HL-60 (cell line): ENCODE measurements around the gene ANKS1A.

ENCODE experiments used
- POLR2AphosphoS5 ChIP-seq: IDR thresholded peaks from 2 replicates; pipeline ENCODE4 v1.6.1; 2012; ENCODE audit warnings: low read depth
- TF ChIP-seq, protein P1 (sequence below): IDR thresholded peaks from one replicate; pipeline ENCODE4 v1.5.1; 2011; ENCODE audit warnings: low read length, control low read depth, inconsistent platforms; ENCODE audit not compliant: insufficient read depth
- TF ChIP-seq, protein P2 (sequence below): IDR thresholded peaks from 2 replicates; pipeline ENCODE4 v1.6.1; 2012; ENCODE audit warnings: low read depth; ENCODE audit not compliant: insufficient replicate concordance

DNA sequence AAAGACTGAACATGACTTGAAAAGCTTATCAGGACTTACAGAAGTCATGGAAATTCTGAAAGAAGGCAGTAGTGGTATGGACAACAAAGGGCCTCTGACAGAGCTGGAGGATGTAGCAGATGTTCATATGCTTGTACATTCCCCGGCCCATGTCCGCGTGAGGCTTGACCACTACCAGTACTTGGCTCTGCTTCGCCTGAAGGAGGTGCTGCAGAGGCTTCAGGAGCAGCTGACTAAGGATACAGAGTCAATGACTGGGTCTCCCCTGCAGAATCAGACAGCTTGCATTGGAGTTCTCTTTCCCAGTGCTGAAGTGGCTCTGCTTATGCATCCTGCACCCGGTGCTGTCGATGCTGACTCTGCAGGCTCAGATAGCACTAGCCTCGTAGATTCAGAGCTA, 30.4 kb upstream of the ANKS1A start:
- TF ChIP-seq, protein P1, sequence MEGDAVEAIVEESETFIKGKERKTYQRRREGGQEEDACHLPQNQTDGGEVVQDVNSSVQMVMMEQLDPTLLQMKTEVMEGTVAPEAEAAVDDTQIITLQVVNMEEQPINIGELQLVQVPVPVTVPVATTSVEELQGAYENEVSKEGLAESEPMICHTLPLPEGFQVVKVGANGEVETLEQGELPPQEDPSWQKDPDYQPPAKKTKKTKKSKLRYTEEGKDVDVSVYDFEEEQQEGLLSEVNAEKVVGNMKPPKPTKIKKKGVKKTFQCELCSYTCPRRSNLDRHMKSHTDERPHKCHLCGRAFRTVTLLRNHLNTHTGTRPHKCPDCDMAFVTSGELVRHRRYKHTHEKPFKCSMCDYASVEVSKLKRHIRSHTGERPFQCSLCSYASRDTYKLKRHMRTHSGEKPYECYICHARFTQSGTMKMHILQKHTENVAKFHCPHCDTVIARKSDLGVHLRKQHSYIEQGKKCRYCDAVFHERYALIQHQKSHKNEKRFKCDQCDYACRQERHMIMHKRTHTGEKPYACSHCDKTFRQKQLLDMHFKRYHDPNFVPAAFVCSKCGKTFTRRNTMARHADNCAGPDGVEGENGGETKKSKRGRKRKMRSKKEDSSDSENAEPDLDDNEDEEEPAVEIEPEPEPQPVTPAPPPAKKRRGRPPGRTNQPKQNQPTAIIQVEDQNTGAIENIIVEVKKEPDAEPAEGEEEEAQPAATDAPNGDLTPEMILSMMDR, result no peak
- TF ChIP-seq POLR2AphosphoS5, result no peak
- TF ChIP-seq, protein P2, sequence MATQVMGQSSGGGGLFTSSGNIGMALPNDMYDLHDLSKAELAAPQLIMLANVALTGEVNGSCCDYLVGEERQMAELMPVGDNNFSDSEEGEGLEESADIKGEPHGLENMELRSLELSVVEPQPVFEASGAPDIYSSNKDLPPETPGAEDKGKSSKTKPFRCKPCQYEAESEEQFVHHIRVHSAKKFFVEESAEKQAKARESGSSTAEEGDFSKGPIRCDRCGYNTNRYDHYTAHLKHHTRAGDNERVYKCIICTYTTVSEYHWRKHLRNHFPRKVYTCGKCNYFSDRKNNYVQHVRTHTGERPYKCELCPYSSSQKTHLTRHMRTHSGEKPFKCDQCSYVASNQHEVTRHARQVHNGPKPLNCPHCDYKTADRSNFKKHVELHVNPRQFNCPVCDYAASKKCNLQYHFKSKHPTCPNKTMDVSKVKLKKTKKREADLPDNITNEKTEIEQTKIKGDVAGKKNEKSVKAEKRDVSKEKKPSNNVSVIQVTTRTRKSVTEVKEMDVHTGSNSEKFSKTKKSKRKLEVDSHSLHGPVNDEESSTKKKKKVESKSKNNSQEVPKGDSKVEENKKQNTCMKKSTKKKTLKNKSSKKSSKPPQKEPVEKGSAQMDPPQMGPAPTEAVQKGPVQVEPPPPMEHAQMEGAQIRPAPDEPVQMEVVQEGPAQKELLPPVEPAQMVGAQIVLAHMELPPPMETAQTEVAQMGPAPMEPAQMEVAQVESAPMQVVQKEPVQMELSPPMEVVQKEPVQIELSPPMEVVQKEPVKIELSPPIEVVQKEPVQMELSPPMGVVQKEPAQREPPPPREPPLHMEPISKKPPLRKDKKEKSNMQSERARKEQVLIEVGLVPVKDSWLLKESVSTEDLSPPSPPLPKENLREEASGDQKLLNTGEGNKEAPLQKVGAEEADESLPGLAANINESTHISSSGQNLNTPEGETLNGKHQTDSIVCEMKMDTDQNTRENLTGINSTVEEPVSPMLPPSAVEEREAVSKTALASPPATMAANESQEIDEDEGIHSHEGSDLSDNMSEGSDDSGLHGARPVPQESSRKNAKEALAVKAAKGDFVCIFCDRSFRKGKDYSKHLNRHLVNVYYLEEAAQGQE, result no peak
